Measurements from ENCODE around the gene BRINP1. TPM values are rescaled to one million over a fixed set of nuclear protein-coding genes. Genes with fewer than 3 reads are reported as not detected.

Gene BRINP1
- total RNA-seq, 1 experiment from 2014 or later, result not detected

DNA sequence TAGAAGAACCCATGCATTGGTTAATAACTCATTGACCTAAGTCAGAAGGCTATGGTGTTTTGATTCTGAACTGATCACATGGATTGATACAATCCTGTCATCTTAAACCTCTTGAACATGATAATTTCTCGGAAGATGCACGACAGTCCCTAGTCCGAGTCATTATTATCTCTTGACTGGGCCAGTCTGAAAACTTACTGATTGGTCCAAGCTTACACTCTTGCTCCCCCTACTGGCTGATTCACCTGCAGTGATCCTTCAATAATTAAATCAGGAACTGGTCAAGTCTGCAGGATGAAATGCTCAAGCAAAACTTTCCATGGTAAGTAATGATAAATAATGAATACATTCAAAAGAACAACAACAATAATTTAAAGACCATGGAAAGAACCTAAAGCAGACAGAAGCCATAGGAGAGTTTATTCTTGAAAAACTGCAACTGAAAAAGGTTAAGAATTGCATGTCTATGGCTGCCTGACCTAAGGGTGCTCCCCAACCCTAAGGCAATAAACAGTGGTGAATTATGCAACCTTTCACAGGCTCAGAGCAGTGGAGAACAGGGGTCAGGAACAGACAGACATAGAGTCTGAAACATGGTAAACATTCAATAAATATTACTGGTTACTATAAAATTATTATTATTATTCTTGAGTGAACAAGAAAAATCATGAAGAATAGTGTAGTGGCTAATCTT, 79.3 kb downstream of the BRINP1 start:
- CTCF ChIA-PET, result interaction anchor here (0.6 kb wide), 1 partner anchor 290 kb away, joined by 3 read pairs; no protein-coding TSS in a partner anchor
- intact Hi-C loops (cut with micrococcal nuclease; ENCODE audit: unreplicated experiment) (no loop called here), in situ Hi-C loops (cut with HindIII; ENCODE audit: low pct_unique_long_range_greater_than_20kb, low sequenced_read_pairs) (no loop called here)
- Histone ChIP-seq H3K27ac (ENCODE audit: low read length) (no peak overlapping the region), H3K27me3 (ENCODE audit: control insufficient read depth, insufficient read depth, low read length) (no peaks in the 10 kb centered on the region), H3K9me3 (ENCODE audit: control insufficient read depth, insufficient read depth, low read depth, low read length) (no peaks in the 10 kb centered on the region), H3K36me3 (ENCODE audit: control insufficient read depth, insufficient read depth, low read length) (no peaks in the 10 kb centered on the region; the same call in 1 of the 2 replicates), H3K4me1 (ENCODE audit: control insufficient read depth, insufficient read depth, low read length) (no peaks in the 10 kb centered on the region), H3K4me3 (ENCODE audit: low read depth in 2 of 2, low read length in 2 of 2) (no peak overlapping the region)
- TF ChIP-seq, protein P1, sequence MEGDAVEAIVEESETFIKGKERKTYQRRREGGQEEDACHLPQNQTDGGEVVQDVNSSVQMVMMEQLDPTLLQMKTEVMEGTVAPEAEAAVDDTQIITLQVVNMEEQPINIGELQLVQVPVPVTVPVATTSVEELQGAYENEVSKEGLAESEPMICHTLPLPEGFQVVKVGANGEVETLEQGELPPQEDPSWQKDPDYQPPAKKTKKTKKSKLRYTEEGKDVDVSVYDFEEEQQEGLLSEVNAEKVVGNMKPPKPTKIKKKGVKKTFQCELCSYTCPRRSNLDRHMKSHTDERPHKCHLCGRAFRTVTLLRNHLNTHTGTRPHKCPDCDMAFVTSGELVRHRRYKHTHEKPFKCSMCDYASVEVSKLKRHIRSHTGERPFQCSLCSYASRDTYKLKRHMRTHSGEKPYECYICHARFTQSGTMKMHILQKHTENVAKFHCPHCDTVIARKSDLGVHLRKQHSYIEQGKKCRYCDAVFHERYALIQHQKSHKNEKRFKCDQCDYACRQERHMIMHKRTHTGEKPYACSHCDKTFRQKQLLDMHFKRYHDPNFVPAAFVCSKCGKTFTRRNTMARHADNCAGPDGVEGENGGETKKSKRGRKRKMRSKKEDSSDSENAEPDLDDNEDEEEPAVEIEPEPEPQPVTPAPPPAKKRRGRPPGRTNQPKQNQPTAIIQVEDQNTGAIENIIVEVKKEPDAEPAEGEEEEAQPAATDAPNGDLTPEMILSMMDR (IDR thresholded peaks at IDR 0.05), result peak; percentile 62
- no peak for TF ChIP-seq SIN3A (IDR thresholded peaks at IDR 0.05; ENCODE audit: borderline replicate concordance, insufficient read depth, low read depth, low read length)
- POLR2A ChIA-PET, result no interaction called here
- peak; percentile 18 for DNase-seq (ENCODE audit: low read depth, low spot score)
- ATAC-seq, result no peak
- no TSS peak for BruUV-seq (replicated peaks)

DNA sequence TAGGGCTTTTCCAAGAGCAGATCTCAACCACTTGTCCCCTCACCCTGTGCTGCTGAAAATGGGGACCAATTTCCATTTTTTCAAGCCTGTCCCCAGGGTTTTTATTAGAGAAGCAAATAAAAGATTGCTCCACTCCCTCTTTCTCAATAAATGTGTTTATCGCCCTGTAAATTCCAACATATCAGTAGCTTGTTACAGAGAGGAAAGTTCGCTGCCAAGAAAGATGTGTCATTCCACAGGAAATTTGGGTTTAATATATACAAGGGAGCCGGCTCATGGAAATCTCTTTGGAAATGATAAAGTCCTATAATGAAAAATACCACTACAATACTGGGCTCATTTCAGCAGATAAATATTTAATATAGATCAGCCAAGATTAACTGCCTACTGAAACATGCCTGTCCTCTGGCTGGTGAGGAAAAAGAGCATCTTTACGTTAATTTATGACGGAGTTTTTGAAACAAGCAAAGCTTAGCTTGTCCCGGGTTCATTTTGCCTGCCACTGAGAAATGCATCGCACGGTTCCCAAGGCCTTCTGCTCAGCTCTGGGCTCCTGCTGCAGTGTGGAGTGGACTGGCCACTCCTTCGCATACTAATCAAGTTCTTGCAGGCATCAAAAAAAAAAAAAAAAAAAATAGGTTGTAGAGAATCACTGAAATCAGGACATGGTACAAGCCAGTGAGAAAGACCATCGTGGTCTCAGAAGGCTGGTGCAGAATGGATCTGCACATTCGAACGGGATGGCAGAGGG, 84.5 kb downstream of the BRINP1 start:
- in situ Hi-C loops (cut with HindIII; ENCODE audit: low pct_unique_long_range_greater_than_20kb, low sequenced_read_pairs) (no loop called here), intact Hi-C loops (cut with micrococcal nuclease; ENCODE audit: unreplicated experiment) (no loop called here)
- Histone ChIP-seq H3K4me1 (ENCODE audit: control insufficient read depth, insufficient read depth, low read length) (no peaks in the 10 kb centered on the region), H3K27ac (ENCODE audit: low read length) (no peak overlapping the region), H3K4me3 (ENCODE audit: low read depth in 2 of 2, low read length in 2 of 2) (no peak overlapping the region), H3K27me3 (ENCODE audit: control insufficient read depth, insufficient read depth, low read length) (no peaks in the 10 kb centered on the region), H3K9me3 (ENCODE audit: control insufficient read depth, insufficient read depth, low read depth, low read length) (no peaks in the 10 kb centered on the region), H3K36me3 (ENCODE audit: control insufficient read depth, insufficient read depth, low read length) (no peaks in the 10 kb centered on the region)
- ChIA-PET CTCF (no interaction called here), POLR2A (no interaction called here)
- TF ChIP-seq SIN3A (IDR thresholded peaks at IDR 0.05; ENCODE audit: borderline replicate concordance, insufficient read depth, low read depth, low read length) (no peak), POLR2AphosphoS5 (IDR thresholded peaks at IDR 0.05; ENCODE audit: low read depth, low read length) (no peak), TCF7L2 (IDR thresholded peaks at IDR 0.05; ENCODE audit: low read depth, low read length) (no peak)
- TF ChIP-seq, protein P1 (IDR thresholded peaks at IDR 0.05), result no peak
- TF ChIP-seq, protein P2, sequence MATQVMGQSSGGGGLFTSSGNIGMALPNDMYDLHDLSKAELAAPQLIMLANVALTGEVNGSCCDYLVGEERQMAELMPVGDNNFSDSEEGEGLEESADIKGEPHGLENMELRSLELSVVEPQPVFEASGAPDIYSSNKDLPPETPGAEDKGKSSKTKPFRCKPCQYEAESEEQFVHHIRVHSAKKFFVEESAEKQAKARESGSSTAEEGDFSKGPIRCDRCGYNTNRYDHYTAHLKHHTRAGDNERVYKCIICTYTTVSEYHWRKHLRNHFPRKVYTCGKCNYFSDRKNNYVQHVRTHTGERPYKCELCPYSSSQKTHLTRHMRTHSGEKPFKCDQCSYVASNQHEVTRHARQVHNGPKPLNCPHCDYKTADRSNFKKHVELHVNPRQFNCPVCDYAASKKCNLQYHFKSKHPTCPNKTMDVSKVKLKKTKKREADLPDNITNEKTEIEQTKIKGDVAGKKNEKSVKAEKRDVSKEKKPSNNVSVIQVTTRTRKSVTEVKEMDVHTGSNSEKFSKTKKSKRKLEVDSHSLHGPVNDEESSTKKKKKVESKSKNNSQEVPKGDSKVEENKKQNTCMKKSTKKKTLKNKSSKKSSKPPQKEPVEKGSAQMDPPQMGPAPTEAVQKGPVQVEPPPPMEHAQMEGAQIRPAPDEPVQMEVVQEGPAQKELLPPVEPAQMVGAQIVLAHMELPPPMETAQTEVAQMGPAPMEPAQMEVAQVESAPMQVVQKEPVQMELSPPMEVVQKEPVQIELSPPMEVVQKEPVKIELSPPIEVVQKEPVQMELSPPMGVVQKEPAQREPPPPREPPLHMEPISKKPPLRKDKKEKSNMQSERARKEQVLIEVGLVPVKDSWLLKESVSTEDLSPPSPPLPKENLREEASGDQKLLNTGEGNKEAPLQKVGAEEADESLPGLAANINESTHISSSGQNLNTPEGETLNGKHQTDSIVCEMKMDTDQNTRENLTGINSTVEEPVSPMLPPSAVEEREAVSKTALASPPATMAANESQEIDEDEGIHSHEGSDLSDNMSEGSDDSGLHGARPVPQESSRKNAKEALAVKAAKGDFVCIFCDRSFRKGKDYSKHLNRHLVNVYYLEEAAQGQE (IDR thresholded peaks at IDR 0.05; ENCODE audit: insufficient read depth in 1 of 2, low read depth in 2 of 2, low read length in 1 of 2), result no peak
- no TSS peak for BruUV-seq (replicated peaks)
- DNase-seq (ENCODE audit: low read depth, low spot score) (no peak), ATAC-seq (no peak)

Measured in Panc1 (cell line).